MV-4-11 (cell line): Measurements from ENCODE around the gene LRRC74B.

Experiments
- DNase-seq: peaks from one replicate; lab custom pipeline; 2025; lab: John Stamatoyannopoulos, UW

The LRRC74B gene

DNA sequence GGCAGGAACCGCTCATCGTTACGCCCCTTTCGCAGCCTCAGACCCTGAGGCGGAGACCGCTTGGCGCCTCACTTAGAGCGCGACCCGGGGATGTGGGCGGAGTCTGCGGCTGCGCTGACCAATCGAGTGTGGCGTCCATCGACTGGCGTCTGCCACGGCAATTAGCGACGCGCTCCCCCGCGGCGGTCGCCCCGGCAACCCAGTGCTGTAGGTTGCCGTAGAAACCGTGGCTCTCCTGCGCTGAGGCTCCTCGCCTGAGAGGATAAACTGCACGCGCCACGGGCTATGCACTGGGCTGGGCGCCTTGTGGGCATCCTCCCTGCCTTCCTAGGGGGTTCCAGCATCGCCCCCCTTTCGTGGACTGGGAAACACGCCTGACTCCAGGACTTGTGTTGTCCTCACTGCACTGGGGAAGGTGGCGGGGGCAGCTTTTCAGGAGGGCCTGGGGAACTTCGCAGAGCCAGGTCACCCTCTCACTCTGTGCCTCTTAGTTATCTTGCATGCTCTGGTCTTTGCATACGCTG is 31.5 kb upstream of the LRRC74B start:
- DNase-seq: peak; percentile 92

DNA sequence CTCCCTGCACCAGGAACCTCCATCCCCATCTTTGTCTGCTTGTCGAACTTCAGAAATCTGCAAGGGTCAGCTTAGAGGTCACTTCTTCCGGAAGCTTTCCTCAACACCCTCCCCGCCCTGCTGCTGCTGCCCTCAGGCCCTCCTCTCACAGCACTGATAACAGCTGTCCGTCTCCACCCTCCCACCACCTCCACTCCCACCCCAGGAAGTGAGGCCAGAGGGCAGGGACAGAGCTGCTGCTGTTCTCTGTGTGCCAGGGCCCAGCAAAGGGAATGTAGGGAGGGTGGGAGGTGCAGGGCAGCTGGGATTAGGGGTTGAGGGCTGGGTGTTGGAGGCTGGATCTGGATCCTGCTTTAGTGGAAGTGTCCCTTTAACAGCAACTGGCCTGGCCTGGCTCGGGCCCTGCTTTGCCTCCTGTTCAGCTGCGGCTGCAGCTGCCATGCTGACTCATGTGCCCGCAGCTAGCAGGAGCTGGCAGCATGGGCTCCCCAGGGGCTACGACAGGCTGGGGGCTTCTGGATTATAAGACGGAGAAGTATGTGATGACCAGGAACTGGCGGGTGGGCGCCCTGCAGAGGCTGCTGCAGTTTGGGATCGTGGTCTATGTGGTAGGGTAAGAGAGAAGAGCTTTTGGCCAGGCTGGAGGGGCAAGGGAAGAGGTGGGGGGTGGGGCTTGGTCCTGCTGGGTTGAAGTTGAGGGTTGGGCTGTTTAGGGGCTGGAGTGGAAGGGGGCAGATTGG is 30.9 kb upstream of the LRRC74B start, which contains the start of gene P2RX6:
TSS of gene P2RX6 (plus strand) at position 440 of the 740 bp plus-strand sequence. CDS start at position 450, 10 bp downstream.
- peak; percentile 53 for DNase-seq

DNA sequence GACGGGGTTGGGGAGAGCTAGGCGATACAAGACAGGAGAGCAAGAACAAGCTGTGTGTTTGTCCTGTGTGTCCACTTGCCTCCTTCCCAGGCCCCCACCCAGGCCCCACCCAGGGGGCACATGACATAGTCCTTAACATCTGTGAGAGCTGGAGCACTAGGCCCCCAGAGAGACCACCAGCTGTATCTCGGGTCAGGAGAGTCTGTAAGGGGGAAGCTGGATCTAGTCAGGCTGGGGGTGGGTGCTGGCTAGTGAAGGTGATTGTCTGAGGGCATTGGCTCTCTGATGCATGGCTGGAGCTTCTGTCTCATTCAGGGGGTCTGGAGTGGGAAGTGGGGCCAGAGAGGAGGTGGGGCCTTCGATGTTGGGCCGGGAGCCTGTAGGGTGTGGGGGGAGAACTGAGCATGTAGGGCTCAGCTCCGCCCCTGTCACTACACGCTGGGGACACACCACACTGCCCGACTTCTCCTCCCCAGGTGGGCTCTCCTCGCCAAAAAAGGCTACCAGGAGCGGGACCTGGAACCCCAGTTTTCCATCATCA is 30.2 kb upstream of the LRRC74B start:
- DNase-seq: no peak

DNA sequence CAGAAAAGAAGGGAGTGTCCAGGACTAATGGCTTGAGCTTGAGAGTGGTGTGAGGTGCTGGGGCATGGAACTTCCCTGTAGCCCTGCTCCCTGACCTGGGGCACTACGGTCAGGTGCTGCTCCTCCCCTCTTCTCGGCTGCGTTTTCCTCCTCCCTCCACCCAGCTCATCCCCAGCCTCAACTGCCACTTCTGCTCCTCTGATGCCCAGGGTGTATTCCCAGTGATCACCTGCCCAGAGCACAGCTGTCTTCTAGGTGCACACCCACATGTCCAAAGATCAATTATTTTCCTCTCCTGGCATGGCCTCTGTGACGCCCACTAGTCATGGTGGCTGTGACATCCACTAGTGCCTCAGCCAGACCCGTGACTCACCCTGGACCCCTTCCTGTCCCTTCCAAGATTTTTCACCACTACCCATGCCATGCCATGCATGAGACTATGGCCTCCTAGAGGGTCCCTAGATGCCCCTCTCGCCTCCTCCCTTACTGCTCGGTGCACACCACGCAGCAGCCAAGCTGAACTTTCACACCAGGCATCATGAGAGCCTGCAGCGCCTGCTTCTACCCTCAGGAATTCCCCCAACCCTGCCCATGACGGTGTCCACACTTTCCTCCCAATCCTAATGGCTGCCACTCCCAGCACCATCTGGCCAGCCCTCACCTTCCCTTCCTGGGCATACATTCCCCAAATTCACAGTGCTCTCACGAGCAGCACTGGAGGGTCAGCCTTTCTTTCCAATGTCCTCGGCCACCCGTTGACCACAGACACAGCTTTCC is 28.9 kb upstream of the LRRC74B start:
- DNase-seq: no peak

DNA sequence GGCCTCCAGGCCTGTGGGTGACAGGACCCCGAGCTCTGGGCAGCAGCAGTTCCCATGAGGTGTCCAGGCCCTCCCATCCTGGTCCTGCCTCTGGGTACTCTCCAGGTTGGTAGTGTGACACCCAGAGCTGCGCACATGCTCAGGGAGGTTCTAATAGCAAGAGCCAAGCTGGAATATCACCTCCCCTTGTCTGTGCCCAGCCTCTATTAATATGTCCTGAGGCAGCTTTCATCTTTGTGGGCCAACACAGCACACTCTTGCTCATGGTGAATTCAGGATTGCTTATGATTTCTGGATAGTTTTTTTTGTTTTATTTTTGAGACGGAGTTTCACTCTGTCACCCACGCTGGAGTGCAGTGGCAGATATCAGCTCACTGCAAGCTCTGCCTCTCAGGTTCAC is 27.4 kb upstream of the LRRC74B start:
- no peak for DNase-seq

DNA sequence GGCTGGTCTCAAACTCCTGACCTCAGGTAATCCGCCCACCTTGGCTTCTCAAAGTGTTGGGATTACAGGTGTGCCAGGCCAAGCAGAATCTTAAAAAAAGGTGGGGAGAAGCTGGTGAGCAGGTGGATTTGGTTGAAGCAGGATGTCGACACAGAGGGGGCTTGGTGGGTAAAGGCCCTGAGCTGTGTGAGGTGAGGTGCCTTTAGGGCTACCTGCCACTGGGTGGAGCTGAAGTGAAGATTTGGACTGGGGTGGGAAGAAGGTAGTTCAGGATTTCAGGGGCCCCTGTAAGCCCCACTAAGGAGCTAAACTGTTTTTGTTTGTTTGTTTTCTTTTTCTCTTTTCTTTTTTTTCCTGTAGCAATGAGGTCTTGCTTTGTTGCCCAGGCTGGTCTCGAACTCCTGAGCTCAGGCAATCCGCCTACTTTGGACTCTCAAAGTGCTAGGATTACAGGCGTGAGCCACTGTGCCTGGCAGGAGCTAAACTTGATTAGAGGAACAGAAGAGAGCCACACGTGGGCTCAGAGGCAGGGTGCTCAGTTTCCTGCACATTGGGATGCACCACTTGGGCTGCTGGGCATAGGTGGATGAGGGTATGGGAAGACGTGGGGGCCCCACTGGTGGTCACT is 24.8 kb upstream of the LRRC74B start:
- DNase-seq: no peak

DNA sequence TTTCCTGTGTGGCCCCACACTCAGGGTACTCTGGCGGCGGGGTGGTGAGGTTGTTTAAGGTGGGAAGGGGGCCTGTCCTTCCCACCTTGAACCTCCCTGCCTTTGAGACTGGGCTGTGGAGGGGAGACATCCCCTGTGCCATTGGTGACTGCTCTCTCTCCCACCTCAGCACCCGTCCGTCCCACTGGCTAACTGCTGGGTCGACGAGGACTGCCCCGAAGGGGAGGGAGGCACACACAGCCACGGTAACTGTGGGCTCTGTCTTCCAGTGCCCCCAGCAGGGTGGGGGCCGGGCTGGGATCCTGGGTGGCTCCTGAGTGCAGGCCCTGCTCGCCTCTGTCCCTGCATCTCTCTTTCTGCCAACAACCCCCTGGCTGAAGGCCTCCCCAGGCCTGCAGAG is 23.2 kb upstream of the LRRC74B start:
- DNase-seq: no peak

DNA sequence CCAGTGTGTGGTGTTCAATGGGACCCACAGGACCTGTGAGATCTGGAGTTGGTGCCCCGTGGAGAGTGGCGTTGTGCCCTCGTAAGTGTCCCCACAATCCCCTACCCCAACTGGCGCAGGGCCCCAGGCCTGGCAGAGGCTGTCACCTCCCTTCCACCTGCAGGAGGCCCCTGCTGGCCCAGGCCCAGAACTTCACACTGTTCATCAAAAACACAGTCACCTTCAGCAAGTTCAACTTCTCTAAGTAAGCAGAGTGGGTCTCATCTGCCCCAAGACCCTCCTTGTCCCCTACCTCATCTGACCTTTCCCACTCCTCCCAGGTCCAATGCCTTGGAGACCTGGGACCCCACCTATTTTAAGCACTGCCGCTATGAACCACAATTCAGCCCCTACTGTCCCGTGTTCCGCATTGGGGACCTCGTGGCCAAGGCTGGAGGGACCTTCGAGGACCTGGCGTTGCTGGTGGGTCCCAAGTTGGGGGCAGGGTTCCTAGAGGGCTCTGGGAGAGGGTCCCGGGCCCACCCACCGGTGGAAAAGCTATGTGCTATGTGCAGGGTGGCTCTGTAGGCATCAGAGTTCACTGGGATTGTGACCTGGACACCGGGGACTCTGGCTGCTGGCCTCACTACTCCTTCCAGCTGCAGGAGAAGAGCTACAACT is 22.7 kb upstream of the LRRC74B start:
- no peak for DNase-seq

DNA sequence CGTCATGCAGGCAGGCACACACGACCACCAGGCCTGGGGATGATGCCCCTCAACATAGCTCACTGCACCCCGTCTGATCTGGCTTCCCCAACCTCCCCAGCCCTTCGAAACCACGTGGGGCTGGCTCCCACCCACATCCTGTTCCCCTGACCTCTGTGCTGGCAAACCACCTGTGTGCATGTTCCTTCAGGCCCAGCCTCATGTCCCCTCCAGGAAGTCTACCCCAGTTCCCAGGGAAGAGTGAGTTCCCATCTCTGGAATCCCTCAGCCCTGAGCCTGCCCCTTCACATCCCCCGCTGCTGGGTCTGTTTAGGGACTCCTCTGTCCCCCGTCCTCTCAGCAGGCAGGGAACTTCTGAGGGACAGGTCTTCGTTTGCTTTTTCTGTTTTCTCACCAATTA is 20.5 kb upstream of the LRRC74B start:
- no peak for DNase-seq

DNA sequence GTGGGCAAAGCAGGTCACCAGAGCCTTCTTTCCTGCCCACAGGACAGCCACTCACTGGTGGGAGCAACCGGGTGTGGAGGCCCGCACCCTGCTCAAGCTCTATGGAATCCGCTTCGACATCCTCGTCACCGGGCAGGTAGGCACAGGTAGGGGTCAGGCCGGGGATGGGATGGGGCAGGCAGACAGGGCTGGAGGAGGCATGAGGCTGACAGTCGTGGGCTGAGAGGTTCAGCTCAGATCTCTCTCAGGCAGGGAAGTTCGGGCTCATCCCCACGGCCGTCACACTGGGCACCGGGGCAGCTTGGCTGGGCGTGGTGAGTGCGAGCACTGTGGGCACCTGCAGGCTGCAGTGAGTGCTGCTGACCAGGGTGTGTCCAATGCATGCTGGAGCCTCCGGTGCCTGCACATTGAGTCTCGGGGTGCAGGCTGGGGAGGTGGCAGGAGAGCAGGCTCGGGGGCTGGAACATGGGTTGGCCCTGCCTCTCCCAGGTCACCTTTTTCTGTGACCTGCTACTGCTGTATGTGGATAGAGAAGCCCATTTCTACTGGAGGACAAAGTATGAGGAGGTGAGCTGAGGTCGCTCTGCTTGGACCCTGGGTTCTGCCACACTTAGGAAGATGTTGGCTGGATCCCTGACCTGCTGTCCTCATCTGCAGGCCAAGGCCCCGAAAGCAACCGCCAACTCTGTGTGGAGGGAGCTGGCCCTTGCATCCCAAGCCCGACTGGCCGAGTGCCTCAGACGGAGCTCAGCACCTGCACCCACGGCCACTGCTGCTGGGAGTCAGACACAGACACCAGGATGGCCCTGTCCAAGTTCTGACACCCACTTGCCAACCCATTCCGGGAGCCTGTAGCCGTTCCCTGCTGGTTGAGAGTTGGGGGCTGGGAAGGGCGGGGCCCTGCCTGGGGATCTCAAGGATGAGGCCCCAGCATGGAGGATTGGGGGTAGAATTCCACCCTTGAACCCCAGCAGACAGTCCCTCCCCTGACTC is 19.7 kb upstream of the LRRC74B start:
- DNase-seq: no peak

DNA sequence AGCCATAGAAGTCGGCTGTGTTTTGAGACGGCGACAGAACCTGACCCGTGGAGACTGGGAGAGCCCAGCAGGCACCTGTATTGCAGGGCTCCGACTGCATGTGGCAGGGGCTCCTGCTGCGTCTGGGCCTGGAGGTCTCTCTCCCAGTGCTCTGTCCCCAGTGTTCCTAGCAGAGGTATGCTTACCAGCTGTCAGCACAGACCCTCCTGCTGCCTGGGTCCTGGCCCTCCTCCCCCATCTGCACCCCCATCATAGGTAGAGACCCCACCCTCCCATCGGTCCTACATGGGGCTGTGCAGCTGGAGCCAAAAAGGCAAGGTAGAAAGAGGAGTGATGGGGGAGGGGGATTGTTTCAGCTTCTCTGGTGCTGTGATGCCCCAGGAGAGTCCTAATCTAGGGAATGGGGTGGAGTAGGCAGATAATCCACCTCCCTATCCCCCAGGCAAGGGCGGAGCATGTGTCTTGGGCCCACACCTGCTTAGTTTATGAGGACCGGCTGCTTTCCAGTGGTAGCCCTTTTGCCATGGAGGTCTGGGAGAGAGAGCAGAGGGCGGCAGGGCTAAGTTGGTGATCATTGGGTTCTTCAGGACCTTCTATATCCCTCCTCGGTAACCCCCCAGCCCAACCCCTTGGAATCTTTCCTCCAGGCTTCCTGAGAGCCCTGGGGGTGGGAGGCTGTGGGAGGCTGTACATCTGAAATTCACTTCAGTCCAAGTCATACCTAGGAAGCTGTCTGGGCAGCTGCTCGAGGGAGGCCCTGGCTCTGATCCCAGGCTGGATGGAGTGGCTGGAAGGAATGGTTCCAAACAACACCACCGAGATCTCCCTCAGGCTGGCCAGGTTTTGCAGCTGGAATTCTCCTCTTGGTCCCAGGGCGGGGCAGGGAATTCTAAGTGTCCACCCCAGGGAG is 18.7 kb upstream of the LRRC74B start:
- no peak for DNase-seq

DNA sequence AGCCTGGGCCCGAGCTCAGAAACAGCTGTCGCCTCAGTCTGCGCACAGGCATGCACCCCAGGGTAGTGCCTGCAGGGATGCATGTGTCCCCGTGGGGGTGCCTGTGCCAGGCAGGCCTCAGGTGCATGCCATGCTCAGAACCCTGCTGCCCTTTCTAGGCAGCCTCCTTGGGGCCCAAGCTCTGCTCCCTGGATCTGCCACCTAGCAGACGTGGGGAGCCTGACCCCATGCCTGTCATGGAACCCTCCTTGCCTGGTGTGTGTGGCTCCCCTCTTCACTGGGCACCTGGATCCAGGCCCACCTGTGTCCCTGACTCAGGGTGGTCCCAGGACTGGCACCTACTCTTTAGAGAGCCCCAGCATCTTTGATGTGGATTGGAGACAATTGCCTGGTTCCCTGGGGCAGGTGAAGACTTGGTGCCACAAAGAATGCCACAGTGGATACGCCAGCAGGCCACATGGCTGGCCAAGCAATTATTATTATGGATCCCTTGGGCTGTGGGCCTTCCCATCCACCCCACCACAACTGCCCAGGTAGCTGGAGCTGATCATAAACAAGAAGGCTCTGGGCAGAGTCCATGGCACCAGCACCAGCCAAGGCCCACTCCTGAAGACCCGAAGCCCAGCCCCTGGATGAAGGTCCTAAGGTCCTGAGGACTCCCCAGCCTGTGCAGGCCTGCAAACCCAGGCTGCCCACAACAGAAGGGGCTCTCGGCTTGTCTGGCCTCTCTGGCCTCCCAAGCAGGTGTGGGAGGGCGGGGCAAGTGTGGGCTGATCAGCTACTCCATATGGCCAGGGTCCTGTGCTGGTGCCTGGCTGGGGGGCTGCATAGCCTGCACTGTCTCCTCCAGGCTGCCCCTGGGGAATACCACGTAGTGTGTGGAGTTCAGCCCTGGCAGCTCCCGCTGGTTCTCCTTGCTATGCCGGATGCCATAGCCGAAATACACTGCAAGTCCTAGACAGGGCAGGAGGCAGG is 17.2 kb upstream of the LRRC74B start:
- no peak for DNase-seq

DNA sequence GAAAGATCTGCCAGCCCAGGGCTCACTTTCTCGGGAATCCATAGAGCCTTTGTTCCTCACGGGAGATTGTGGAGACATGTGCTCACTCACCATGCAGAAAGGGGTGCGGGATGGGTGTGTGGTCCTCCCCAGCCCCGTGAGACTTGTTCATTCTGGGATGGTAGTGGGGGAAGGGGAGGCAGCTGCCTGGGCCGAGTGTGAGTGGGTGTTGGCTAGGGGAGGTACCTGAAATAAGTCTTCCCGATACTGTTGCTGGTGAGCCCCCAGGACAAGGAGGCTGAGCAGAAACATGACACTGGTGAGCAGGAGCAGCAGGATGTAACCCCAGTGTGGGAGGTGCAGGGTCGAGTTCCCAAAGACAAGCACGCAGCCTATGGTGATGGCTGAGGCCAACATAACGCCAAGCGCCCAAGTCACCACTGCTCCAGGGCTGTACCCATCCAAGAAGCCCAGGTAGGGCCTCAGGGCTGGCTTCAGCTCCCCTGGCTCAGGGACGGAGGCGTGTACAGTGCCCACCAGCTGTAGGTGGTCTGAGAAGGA is 16.2 kb upstream of the LRRC74B start:
- DNase-seq: no peak

DNA sequence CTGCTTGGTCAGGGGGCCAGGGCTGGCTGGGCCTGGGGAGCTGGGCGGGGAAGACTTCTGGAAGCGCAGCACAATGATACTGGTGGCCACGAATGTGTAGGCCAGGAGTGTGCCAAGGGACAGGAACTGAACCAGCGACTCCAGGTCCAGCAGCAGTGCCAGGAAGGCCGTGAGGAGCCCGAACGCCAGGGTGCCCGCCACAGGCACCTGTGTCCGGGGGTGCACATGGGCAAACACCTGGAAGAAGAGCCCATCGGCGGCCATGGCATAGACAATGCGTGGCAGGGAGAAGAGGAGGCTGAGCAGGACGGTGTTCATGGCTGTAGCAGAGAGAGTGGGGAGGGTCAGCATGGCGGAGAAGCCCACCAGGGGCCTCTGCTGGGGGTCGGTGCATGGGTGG is 15.7 kb upstream of the LRRC74B start:
- no peak for DNase-seq

DNA sequence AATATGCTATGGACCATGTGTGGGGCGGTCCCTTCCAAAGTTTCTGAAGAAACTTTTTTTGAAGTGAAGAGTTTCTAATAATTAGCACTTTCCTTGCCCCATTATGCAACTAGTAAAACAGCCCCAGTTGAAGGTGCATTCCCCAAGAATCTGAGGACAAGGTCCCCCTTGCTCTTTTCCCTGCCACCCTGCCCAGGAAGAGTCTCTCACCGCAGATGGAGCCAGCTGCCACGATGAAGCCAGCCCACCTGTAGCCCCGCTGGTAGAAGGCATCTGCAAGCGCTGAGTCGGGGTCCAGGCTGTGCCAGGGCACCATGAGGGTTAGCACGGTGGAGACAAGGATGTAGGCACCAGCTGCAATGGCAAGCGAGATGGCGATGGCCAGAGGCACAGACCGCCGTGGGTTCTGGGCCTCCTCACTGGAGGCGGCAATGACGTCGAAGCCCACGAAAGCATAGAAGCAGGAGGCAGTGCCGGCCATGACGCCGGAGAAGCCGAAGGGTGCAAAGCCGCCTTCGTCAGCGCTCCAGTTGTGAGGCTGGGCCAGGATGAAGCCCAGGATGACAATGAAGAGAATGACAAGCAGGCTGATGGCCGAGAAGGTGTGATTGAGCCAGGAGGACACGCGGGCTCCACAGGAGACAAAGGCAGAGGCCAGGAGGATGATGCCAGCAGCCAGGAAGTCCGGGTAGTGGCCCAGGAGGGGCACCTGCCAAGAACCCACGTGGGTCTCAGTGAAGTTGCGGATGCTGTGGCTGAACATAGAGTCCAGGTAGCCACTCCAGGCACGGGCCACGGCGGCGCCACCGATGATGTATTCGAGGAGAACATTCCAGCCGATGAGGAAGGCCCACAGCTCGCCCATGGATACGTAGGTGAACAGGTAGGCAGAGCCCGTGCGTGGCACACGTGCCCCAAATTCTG is 14.9 kb upstream of the LRRC74B start:
- no peak for DNase-seq

DNA sequence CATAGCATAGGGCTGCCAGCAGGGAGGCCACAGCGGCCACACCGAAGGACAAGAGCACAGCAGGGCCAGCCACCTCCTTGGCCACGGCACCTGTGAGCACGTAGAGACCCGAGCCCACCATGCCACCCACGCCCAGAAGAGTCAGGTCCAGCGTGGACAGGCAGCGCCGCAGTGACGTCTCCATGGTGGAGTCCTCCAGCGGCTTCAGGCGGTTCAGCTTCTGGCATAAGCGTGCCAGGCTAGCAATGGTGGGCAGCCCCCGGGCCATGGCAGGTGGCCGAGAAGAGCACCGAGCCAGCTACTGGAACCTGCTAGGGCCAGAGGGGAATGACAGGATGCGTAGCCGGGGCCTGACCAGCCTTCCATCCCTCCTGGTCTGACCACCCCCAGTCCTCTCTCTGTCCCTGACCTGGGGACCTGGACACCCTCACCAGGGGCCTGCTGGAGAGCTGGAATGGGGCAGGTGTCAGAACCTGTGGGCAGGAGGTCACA is 14.2 kb upstream of the LRRC74B start:
- DNase-seq: no peak
